ENCODE results near the gene KIAA1549. TPM values are rescaled to one million over a fixed set of nuclear protein-coding genes. Genes with fewer than 3 reads are reported as not detected.

KIAA1549 gene
- polyA plus RNA-seq, 1 donor (not counting 4 experiments of a cell fraction or from before 2014, with no cell fraction given) = 1.1 TPM

DNA sequence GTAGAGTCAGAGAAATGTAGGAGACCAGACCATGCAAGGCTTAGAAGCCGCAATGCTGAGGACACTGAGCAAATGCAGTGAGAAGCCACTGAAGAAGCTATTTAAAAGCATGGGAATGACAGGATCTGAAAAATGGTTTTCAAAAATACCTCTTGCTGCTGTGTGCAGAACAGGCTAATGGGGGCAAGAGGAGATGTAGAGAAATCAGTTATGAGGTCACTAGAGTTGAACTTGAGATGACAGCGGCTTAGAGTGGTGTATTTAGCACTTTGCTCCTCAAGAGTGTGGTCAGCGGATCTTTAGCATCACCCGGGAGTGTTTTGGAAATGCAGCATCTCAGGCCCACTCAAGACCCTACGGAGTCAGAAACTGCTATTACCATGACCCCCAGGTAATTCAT is 48.8 kb downstream of the KIAA1549 start:
- dilution Hi-C loops (cut with MboI; ENCODE audit: extremely low pct_ligation_motif_present, low sequenced_read_pairs) = no loop called here

DNA sequence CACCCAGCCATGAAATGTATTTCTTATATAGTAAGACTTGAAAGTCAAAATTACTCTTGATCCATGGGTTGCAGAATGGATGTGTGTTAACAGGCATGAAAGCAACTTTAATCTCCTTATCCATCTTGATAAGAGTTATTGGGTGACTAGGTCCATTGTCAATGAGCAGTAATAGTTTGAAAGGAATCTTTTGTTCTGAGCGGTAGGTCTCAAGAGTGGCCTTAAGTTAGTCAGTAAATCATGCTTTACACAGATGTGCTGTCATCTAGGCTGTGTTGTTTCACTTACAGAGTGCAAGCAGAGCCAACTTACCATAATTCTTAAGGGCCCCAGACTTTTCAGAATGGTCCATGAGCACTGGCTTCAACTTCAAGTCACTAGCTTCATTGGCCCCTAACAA is 51.2 kb downstream of the KIAA1549 start:
- Histone ChIP-seq H3K27ac (ENCODE audit: control insufficient read depth, insufficient read depth, low read length) (no peak overlapping the region), H3K4me3 (ENCODE audit: control insufficient read depth in 2 of 3, extremely low read depth in 1 of 3, insufficient read depth in 2 of 3, low read depth in 1 of 3, low read length in 3 of 3) (no peak overlapping the region), H3K9me3 (ENCODE audit: control insufficient read depth, low read depth, low read length) (no peaks in the 10 kb centered on the region), H3K9me1 (ENCODE audit: control insufficient read depth, extremely low read depth, insufficient read depth, low read length) (no peaks in the 10 kb centered on the region), H3K27me3 (ENCODE audit: control insufficient read depth, extremely low read depth, insufficient read depth, low read length) (no peaks in the 10 kb centered on the region), H4K20me1 (ENCODE audit: control insufficient read depth, extremely low read depth, insufficient read depth, low read length) (no peaks in the 10 kb centered on the region), H3K9ac (ENCODE audit: control insufficient read depth, extremely low read depth, insufficient read depth, low read length) (no peak overlapping the region), H3K36me3 (ENCODE audit: control insufficient read depth in 2 of 2, extremely low read depth in 1 of 2, insufficient read depth in 2 of 2, low read length in 2 of 2) (no peaks in the 10 kb centered on the region), H3K79me2 (ENCODE audit: control insufficient read depth, insufficient read depth, low read length) (no peaks in the 10 kb centered on the region), H3K4me1 (ENCODE audit: control insufficient read depth, extremely low read depth, insufficient read depth, low read length) (peaks cover 11% of the 10 kb centered on the region), H2AFZ (ENCODE audit: control insufficient read depth, low read length) (no peak overlapping the region), H3K4me2 (ENCODE audit: control insufficient read depth, extremely low read depth, insufficient read depth, low read depth, low read length) (no peak overlapping the region)
- dilution Hi-C loops (cut with MboI; ENCODE audit: extremely low pct_ligation_motif_present, low sequenced_read_pairs) = no loop called here
- no peak for FAIRE-seq
- TF ChIP-seq EZH2 (IDR thresholded peaks at IDR 0.05; ENCODE audit: low read length) = no peak
- TF ChIP-seq, protein P1, sequence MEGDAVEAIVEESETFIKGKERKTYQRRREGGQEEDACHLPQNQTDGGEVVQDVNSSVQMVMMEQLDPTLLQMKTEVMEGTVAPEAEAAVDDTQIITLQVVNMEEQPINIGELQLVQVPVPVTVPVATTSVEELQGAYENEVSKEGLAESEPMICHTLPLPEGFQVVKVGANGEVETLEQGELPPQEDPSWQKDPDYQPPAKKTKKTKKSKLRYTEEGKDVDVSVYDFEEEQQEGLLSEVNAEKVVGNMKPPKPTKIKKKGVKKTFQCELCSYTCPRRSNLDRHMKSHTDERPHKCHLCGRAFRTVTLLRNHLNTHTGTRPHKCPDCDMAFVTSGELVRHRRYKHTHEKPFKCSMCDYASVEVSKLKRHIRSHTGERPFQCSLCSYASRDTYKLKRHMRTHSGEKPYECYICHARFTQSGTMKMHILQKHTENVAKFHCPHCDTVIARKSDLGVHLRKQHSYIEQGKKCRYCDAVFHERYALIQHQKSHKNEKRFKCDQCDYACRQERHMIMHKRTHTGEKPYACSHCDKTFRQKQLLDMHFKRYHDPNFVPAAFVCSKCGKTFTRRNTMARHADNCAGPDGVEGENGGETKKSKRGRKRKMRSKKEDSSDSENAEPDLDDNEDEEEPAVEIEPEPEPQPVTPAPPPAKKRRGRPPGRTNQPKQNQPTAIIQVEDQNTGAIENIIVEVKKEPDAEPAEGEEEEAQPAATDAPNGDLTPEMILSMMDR (optimal IDR thresholded peaks at IDR 0.05 in 1 of 3, IDR thresholded peaks at IDR 0.05 in 1 of 3, conservative IDR thresholded peaks at IDR 0.05 in 1 of 3; ENCODE audit: extremely low read depth in 1 of 3, insufficient read depth in 2 of 3, low read length in 3 of 3) = no peak
- DNase-seq (ENCODE audit: low read depth, low spot score) = no peak

More for the DNA sequence above, 48.8 kb downstream of the KIAA1549 start:
- Histone ChIP-seq H3K4me1 (ENCODE audit: control insufficient read depth, extremely low read depth, insufficient read depth, low read length) (peaks cover 24% of the 10 kb centered on the region), H3K4me3 (ENCODE audit: control insufficient read depth in 2 of 3, extremely low read depth in 1 of 3, insufficient read depth in 2 of 3, low read depth in 1 of 3, low read length in 3 of 3) (no peak overlapping the region), H3K9me3 (ENCODE audit: control insufficient read depth, low read depth, low read length) (no peaks in the 10 kb centered on the region), H3K9me1 (ENCODE audit: control insufficient read depth, extremely low read depth, insufficient read depth, low read length) (no peaks in the 10 kb centered on the region), H3K79me2 (ENCODE audit: control insufficient read depth, insufficient read depth, low read length) (no peaks in the 10 kb centered on the region), H3K9ac (ENCODE audit: control insufficient read depth, extremely low read depth, insufficient read depth, low read length) (no peak overlapping the region), H3K4me2 (ENCODE audit: control insufficient read depth, extremely low read depth, insufficient read depth, low read depth, low read length) (no peak overlapping the region), H3K27me3 (ENCODE audit: control insufficient read depth, extremely low read depth, insufficient read depth, low read length) (no peaks in the 10 kb centered on the region), H3K27ac (ENCODE audit: control insufficient read depth, insufficient read depth, low read length) (no peak overlapping the region), H3K36me3 (ENCODE audit: control insufficient read depth in 2 of 2, extremely low read depth in 1 of 2, insufficient read depth in 2 of 2, low read length in 2 of 2) (no peaks in the 10 kb centered on the region), H4K20me1 (ENCODE audit: control insufficient read depth, extremely low read depth, insufficient read depth, low read length) (no peaks in the 10 kb centered on the region), H2AFZ (ENCODE audit: control insufficient read depth, low read length) (no peak overlapping the region)
- DNase-seq (ENCODE audit: low read depth, low spot score) (no peak), FAIRE-seq (no peak)
- TF ChIP-seq, protein P1 (optimal IDR thresholded peaks at IDR 0.05 in 1 of 3, IDR thresholded peaks at IDR 0.05 in 1 of 3, conservative IDR thresholded peaks at IDR 0.05 in 1 of 3; ENCODE audit: extremely low read depth in 1 of 3, insufficient read depth in 2 of 3, low read length in 3 of 3) = no peak
- TF ChIP-seq EZH2 (IDR thresholded peaks at IDR 0.05; ENCODE audit: low read length) = no peak

Measured in keratinocyte (primary cell).